HepG2 (cell line): ENCODE results near the gene DSC2. TPM values are rescaled to one million over a fixed set of nuclear protein-coding genes. Genes with fewer than 3 reads are reported as not detected.

Source experiments
- ATAC-seq: fragments of 200-7000 bp; cut with Tn5 transposase; 3 replicates; pipeline ENCODE4 v1.9.1; 2020; ENCODE audit warnings: mild to moderate bottlenecking, moderate library complexity
- BruUV-seq: library from RNA; stranded (reverse); fragments of 400-500 nt; replicated peaks from 2 replicates; lab custom pipeline; 2021; lab: Mats Ljungman, UMichigan
- CTCF ChIA-PET: fragments of 300-600 bp; formaldehyde crosslinking; extraction: SDS; loops from one replicate; lab custom pipeline; 2021; ENCODE audit warnings: low total read pairs, inconsistent platforms, low intra/inter-chr PET ratio; lab: Yijun Ruan, JAX
- POLR2A ChIA-PET: fragments of 350-600 bp; sonication (Branson Sonifier 250); formaldehyde crosslinking; loops from one replicate; lab custom pipeline; 2020; ENCODE audit warnings: antibody characterized with exemption, inconsistent platforms; lab: Yijun Ruan, JAX
- DNase-seq: peaks from one replicate; pipeline ENCODE4 v3.0.0-alpha.2; 2015; ENCODE audit warnings: low spot score
- FAIRE-seq: peaks from 3 replicates; lab custom pipeline; 2011; peaks lifted over from hg19 to GRCh38; lab: Jason Lieb, UNC
- H2AFZ ChIP-seq: one replicate; pipeline ENCODE4 v1.6.1; 2011; ENCODE audit warnings: low read length, inconsistent platforms
- H3K27ac ChIP-seq: fragments of 300-600 bp; 3 replicates; pipeline ENCODE4 v1.8.0; 2011; ENCODE audit warnings: mixed run types, mild to moderate bottlenecking, mixed read lengths, low read length, inconsistent platforms; ENCODE audit not compliant: insufficient read depth; ENCODE audit errors: extremely low read length
- H3K27me3 ChIP-seq, 2 experiments: fragments of 200-600 bp in 1 of 2; 2 replicates in 1 of 2; 3 replicates in 1 of 2; pipeline versions ENCODE4 v1.6.0 to v1.8.0; 2011; ENCODE audit warnings: low read length in 2 of 2, mild to moderate bottlenecking in 2 of 2, moderate library complexity in 2 of 2, inconsistent platforms in 1 of 2; ENCODE audit not compliant: insufficient read depth in 2 of 2, control insufficient read depth in 1 of 2
- H3K36me3 ChIP-seq, 2 experiments: fragments of 200-600 bp in 1 of 2; replicated peaks in 1 of 2; 2 replicates in 1 of 2; 3 replicates in 1 of 2; pipeline versions ENCODE4 v1.5.1 to v1.8.0; 2011; ENCODE audit warnings: low read length in 2 of 2, inconsistent platforms in 1 of 2; ENCODE audit not compliant: insufficient read depth in 2 of 2, control insufficient read depth in 1 of 2
- H3K4me1 ChIP-seq: 2 replicates; pipeline ENCODE4 v1.5.1; 2012; ENCODE audit warnings: low read length, inconsistent platforms; ENCODE audit not compliant: insufficient read depth
- H3K4me2 ChIP-seq: 2 replicates; pipeline ENCODE4 v1.6.0; 2011; ENCODE audit warnings: low read depth, low read length, inconsistent platforms
- H3K4me3 ChIP-seq, 3 experiments: fragments of 200-600 bp in 1 of 3; sonication (generic), shearing (Covaris generic) in 1 of 3; replicated peaks in 1 of 3; 2 replicates each; pipeline ENCODE4 v1.5.1; 2011 to 2016; ENCODE audit warnings: low read length in 3 of 3, inconsistent platforms in 2 of 3, low read depth in 2 of 3, mild to moderate bottlenecking in 2 of 3, control low read depth in 1 of 3, mixed read lengths in 1 of 3; ENCODE audit not compliant: insufficient read depth in 1 of 3
- H3K79me2 ChIP-seq: one replicate; pipeline ENCODE4 v1.6.1; 2011; ENCODE audit warnings: low read length, inconsistent platforms; ENCODE audit not compliant: insufficient read depth
- H3K9ac ChIP-seq: 2 replicates; pipeline ENCODE4 v1.6.0; 2011; ENCODE audit warnings: mild to moderate bottlenecking, low read depth, low read length, inconsistent platforms; ENCODE audit not compliant: insufficient read depth
- H3K9me3 ChIP-seq: 2 replicates; pipeline ENCODE4 v1.5.1; 2012; ENCODE audit warnings: mild to moderate bottlenecking, low read length
- H4K20me1 ChIP-seq: 2 replicates; pipeline ENCODE4 v1.6.0; 2011; ENCODE audit warnings: inconsistent platforms, mild to moderate bottlenecking, low read length, moderate library complexity; ENCODE audit not compliant: insufficient read depth
- ARHGAP35 ChIP-seq: sonication (generic); formaldehyde crosslinking; IDR thresholded peaks from 2 replicates; pipeline ENCODE4 v1.9.0; 2022; ENCODE audit warnings: mild to moderate bottlenecking, inconsistent platforms, moderate library complexity, missing genetic modification reagents, borderline replicate concordance
- CCAR2 ChIP-seq: fragments of 200-400 bp; formaldehyde crosslinking; optimal IDR thresholded peaks from 2 replicates; pipeline ENCODE3; 2018; ENCODE audit warnings: low read depth, mild to moderate bottlenecking, low read length, moderate library complexity
- HDAC2 ChIP-seq: sonication (generic); formaldehyde crosslinking; IDR thresholded peaks from 2 replicates; pipeline ENCODE4 v1.4.0; 2020; ENCODE audit warnings: missing genetic modification reagents
- KDM3A ChIP-seq: IDR thresholded peaks from 2 replicates; pipeline ENCODE4 v1.6.1; 2018; ENCODE audit warnings: low read depth, missing compliant biosample characterization
- MED8 ChIP-seq: sonication (generic); formaldehyde crosslinking; IDR thresholded peaks from 2 replicates; pipeline ENCODE4 v1.8.1; 2023; ENCODE audit warnings: mild to moderate bottlenecking, missing genetic modification reagents; ENCODE audit not compliant: insufficient replicate concordance
- MEIS1 ChIP-seq: sonication (generic); formaldehyde crosslinking; IDR thresholded peaks from 2 replicates; pipeline ENCODE4 v1.9.0; 2021; ENCODE audit warnings: mild to moderate bottlenecking, missing genetic modification reagents, moderate library complexity, borderline replicate concordance
- MIXL1 ChIP-seq: IDR thresholded peaks from 2 replicates; pipeline ENCODE4 v1.6.1; 2016
- PRPF4 ChIP-seq: fragments of 200-400 bp; formaldehyde crosslinking; IDR thresholded peaks from 2 replicates; pipeline ENCODE4 v1.6.1; 2016; ENCODE audit warnings: low read length, low read depth; ENCODE audit not compliant: poor library complexity, severe bottlenecking
- SALL1 ChIP-seq: sonication (generic); formaldehyde crosslinking; IDR thresholded peaks from 2 replicates; pipeline ENCODE4 v1.8.0; 2022; ENCODE audit warnings: mild to moderate bottlenecking, missing genetic modification reagents
- SNAI1 ChIP-seq: sonication (generic); formaldehyde crosslinking; IDR thresholded peaks from 2 replicates; pipeline ENCODE4 v1.5.0; 2020; ENCODE audit warnings: mild to moderate bottlenecking, missing genetic modification reagents, borderline replicate concordance
- TAF15 ChIP-seq: fragments of 200-400 bp; formaldehyde crosslinking; IDR thresholded peaks from one replicate; pipeline ENCODE4 v1.6.1; 2018; ENCODE audit warnings: mild to moderate bottlenecking, low read depth, low read length; ENCODE audit not compliant: poor library complexity, severe bottlenecking
- ZBTB25 ChIP-seq: IDR thresholded peaks from 2 replicates; pipeline ENCODE4 v1.6.1; 2018; ENCODE audit warnings: missing genetic modification reagents
- ZNF234 ChIP-seq: sonication (generic); formaldehyde crosslinking; conservative IDR thresholded peaks from 2 replicates; pipeline ENCODE4 v1.5.1; 2020; ENCODE audit warnings: mild to moderate bottlenecking, missing genetic modification reagents
- ZNF441 ChIP-seq: sonication (generic); formaldehyde crosslinking; IDR thresholded peaks from 2 replicates; pipeline ENCODE4 v1.7.0; 2021; ENCODE audit warnings: missing genetic modification reagents, borderline replicate concordance
- WGBS: methylation state at CpG from one replicate; pipeline ENCODE4 v1.1.6; 2017; ENCODE audit warnings: low lambda C conversion rate; 5-methylcytosine and 5-hydroxymethylcytosine counted together
- in situ Hi-C: cut with HindIII; loops from 2 replicates; pipeline ENCODE4 v1.10.0; 2017; ENCODE audit warnings: low pct_unique_long_range_greater_than_20kb; ENCODE audit not compliant: extremely low pct_ligation_motif_present
- intact Hi-C: fragments of 100-400 bp; cut with micrococcal nuclease; formaldehyde crosslinking; loops from one replicate; pipeline ENCODE4 v1.10.0; 2022; ENCODE audit not compliant: unreplicated experiment
- polyA plus RNA-seq, 8 experiments: library from polyadenylated mRNA; depleted of rRNA in 3 of 8; stranded (reverse) in 7 of 8; unstranded in 1 of 8; fragments of >200 nt; fragmentation: Illumina TruSeq in 4 of 8; extraction: Trizol in 4 of 8; gene quantifications; 2 replicates each; pipeline versions ENCODE4 v1.2.1 to v1.2.3, GENCODE V29; 2011 to 2016; ENCODE audit warnings: low read depth in 4 of 8, missing spikeins in 1 of 8, mixed read lengths in 1 of 8; ENCODE audit not compliant: insufficient read depth in 1 of 8
- total RNA-seq, 5 experiments: library from RNA; depleted of rRNA; stranded (reverse); fragments of >200 nt; fragmentation: Illumina TruSeq; extraction: Trizol; gene quantifications; 2 replicates each; pipeline ENCODE4 v1.2.3, GENCODE V29; 2016; ENCODE audit warnings: low read depth in 1 of 5

DSC2 gene
- total and polyA plus RNA-seq, 2 of the 13 experiments (the other 11 are each of a cell fraction or from before 2014, with no cell fraction given), result 7.2 to 24.9 TPM

- WGBS, result 55% methylated on average over 5 of the region's 5 CpGs
- no peaks in the 10 kb centered on the region for H4K20me1 ChIP-seq
- no peaks in the 10 kb centered on the region for H3K79me2 ChIP-seq
- H2AFZ ChIP-seq, result no peak overlapping the region
- ChIA-PET POLR2A (no interaction called here), CTCF (no interaction called here)
- no peak for FAIRE-seq
- no peak for ATAC-seq
- H3K27ac ChIP-seq, result no peak overlapping the region
- H3K9me3 ChIP-seq, result no peaks in the 10 kb centered on the region
- intact Hi-C loops, result loop anchor here (10.0 kb wide), 1 partner anchor 458 kb away; no protein-coding TSS in a partner anchor
- no peak for DNase-seq
- no TSS peak for BruUV-seq
- no peaks in the 10 kb centered on the region for H3K27me3 ChIP-seq
- in situ Hi-C loops, result no loop called here
- TF ChIP-seq TAF15 (no peak), MEIS1 (CRISPR knock-in tag) (no peak), ZBTB25 (CRISPR knock-in tag) (no peak), ZNF441 (CRISPR knock-in tag) (no peak), PRPF4 (no peak), KDM3A (CRISPR knock-in tag) (no peak), MIXL1 (CRISPR knock-in tag) (no peak), CCAR2 (no peak), MED8 (no peak), SNAI1 (CRISPR knock-in tag) (no peak), SALL1 (CRISPR knock-in tag) (no peak), HDAC2 (CRISPR knock-in tag) (no peak), ZNF234 (CRISPR knock-in tag) (no peak), ARHGAP35 (CRISPR knock-in tag) (no peak)
- H3K9ac ChIP-seq, result no peak overlapping the region
- peaks cover 18% of the 10 kb centered on the region for H3K4me1 ChIP-seq
- H3K4me3 ChIP-seq, result no peak overlapping the region
- no peak overlapping the region for H3K4me2 ChIP-seq
- H3K36me3 ChIP-seq, result no peaks in the 10 kb centered on the region
Measured at GRCh38 chr18:31057051-31057450, 45.2 kb downstream of the DSC2 start.
